PC-9 (cell line): ENCODE results near the gene AGRN. TPM values are rescaled to one million over a fixed set of nuclear protein-coding genes. Genes with fewer than 3 reads are reported as not detected.

Experiments used
- BruUV-seq: library from RNA; stranded (reverse); fragments of 400-500 nt; replicated peaks from 2 replicates; lab custom pipeline; 2021; lab: Mats Ljungman, UMichigan
- CTCF ChIA-PET: fragments of 300-600 bp; sonication (Branson Sonifier 250); formaldehyde crosslinking; loops from one replicate; lab custom pipeline; 2022; ENCODE audit warnings: antibody characterized with exemption; lab: Charles Lee
- POLR2A ChIA-PET: fragments of 300-600 bp; sonication (Branson Sonifier 250); formaldehyde crosslinking; loops from one replicate; lab custom pipeline; 2022; ENCODE audit warnings: antibody characterized with exemption; ENCODE audit not compliant: unreplicated experiment; lab: Charles Lee
- DNase-seq, 2 experiments: peaks; one replicate each; pipeline versions ENCODE4 v3.0.0 to v3.0.0-alpha.2; 2015 to 2022; ENCODE audit warnings: mixed read lengths in 1 of 2
- H2AFZ ChIP-seq: fragments of 200-600 bp; sonication (generic); 2 replicates; pipeline ENCODE4 v1.8.1; 2017; ENCODE audit warnings: antibody characterized with exemption
- H3F3A ChIP-seq: fragments of 200-600 bp; sonication (generic); 2 replicates; pipeline ENCODE4 v1.8.1; 2017; ENCODE audit warnings: antibody characterized with exemption, mild to moderate bottlenecking, low read depth; ENCODE audit not compliant: insufficient read depth
- H3K27ac ChIP-seq: fragments of 200-600 bp; sonication (generic); 2 replicates; pipeline ENCODE4 v1.6.1; 2016; ENCODE audit warnings: mixed run types
- H3K27me3 ChIP-seq: fragments of 200-600 bp; sonication (generic); 2 replicates; pipeline ENCODE4 v1.6.1; 2016; ENCODE audit warnings: low read depth, mixed run types; ENCODE audit not compliant: insufficient read depth
- H3K36me3 ChIP-seq: fragments of 200-600 bp; sonication (generic); 2 replicates; pipeline ENCODE4 v1.6.1; 2016; ENCODE audit warnings: low read depth, mixed run types
- H3K4me1 ChIP-seq: fragments of 200-600 bp; sonication (generic); replicated peaks from 2 replicates; pipeline ENCODE4 v1.6.1; 2016; ENCODE audit warnings: mixed run types; ENCODE audit not compliant: insufficient read depth
- H3K4me2 ChIP-seq: fragments of 200-600 bp; sonication (generic); 2 replicates; pipeline ENCODE4 v1.6.1; 2017; ENCODE audit warnings: mixed run types
- H3K4me3 ChIP-seq: fragments of 200-600 bp; sonication (generic); 2 replicates; pipeline ENCODE4 v1.6.1; 2016; ENCODE audit warnings: mixed run types
- H3K79me2 ChIP-seq: fragments of 200-600 bp; sonication (generic); 2 replicates; pipeline ENCODE4 v1.6.1; 2017; ENCODE audit warnings: low read depth, mixed run types
- H3K9me2 ChIP-seq: fragments of 200-600 bp; sonication (generic); 2 replicates; pipeline ENCODE4 v1.8.1; 2017; ENCODE audit warnings: mild to moderate bottlenecking; ENCODE audit not compliant: insufficient read depth
- H3K9me3 ChIP-seq: fragments of 200-600 bp; sonication (generic); 2 replicates; pipeline ENCODE4 v1.8.1; 2016; ENCODE audit warnings: low read depth; ENCODE audit not compliant: insufficient read depth
- H4K20me1 ChIP-seq: fragments of 200-600 bp; sonication (generic); 2 replicates; pipeline ENCODE4 v1.8.1; 2017; ENCODE audit not compliant: insufficient read depth
- CTCF ChIP-seq: fragments of 200-600 bp; sonication (generic); conservative IDR thresholded peaks from 2 replicates; pipeline ENCODE4 v1.6.1; 2017; ENCODE audit warnings: mixed run types, antibody characterized with exemption, mild to moderate bottlenecking, moderate library complexity
- EZH2 ChIP-seq: fragments of 200-600 bp; sonication (generic); IDR thresholded peaks from 2 replicates; pipeline ENCODE4 v1.8.0; 2017; ENCODE audit warnings: antibody characterized with exemption, low read depth
- intact Hi-C: fragments of 100-400 bp; cut with micrococcal nuclease; formaldehyde crosslinking; loops from one replicate; pipeline ENCODE4 v1.10.0; 2022; ENCODE audit not compliant: unreplicated experiment
- total RNA-seq: library from RNA; stranded (reverse); gene quantifications from 2 replicates; pipeline ENCODE4 v1.2.3, GENCODE V29; 2021

Gene AGRN
- total RNA-seq, 1 experiment from 2014 or later = 278 TPM

GRCh38 chr1:1044455-1045078, 24.6 kb downstream of the AGRN start:
- BruUV-seq = no TSS peak
- no peaks in the 10 kb centered on the region for H3K27me3 ChIP-seq
- peaks cover 30% of the 10 kb centered on the region for H4K20me1 ChIP-seq
- H3K4me2 ChIP-seq = no peak overlapping the region
- H2AFZ ChIP-seq = no peak overlapping the region
- TF ChIP-seq CTCF (no peak), EZH2 (no peak)
- no peaks in the 10 kb centered on the region for H3K79me2 ChIP-seq
- H3K9me2 ChIP-seq = no peaks in the 10 kb centered on the region
- intact Hi-C loops = no loop called here
- H3K36me3 ChIP-seq = no peaks in the 10 kb centered on the region
- ChIA-PET CTCF (no interaction called here), POLR2A (no interaction called here)
- H3K4me1 ChIP-seq = no peaks in the 10 kb centered on the region
- H3K4me3 ChIP-seq = no peak overlapping the region
- no peak overlapping the region for H3K27ac ChIP-seq
- no peaks in the 10 kb centered on the region for H3K9me3 ChIP-seq
- no peaks in the 10 kb centered on the region for H3F3A ChIP-seq
- DNase-seq = no peak

- Histone ChIP-seq H3K27me3 (no peaks in the 10 kb centered on the region), H3K79me2 (no peaks in the 10 kb centered on the region), H3K9me3 (no peaks in the 10 kb centered on the region), H3K36me3 (no peaks in the 10 kb centered on the region), H4K20me1 (peaks cover 24% of the 10 kb centered on the region), H3K4me3 (no peak overlapping the region), H3K27ac (no peak overlapping the region), H3K9me2 (no peaks in the 10 kb centered on the region), H2AFZ (no peak overlapping the region), H3K4me1 (no peaks in the 10 kb centered on the region), H3F3A (no peaks in the 10 kb centered on the region), H3K4me2 (no peak overlapping the region)
- TF ChIP-seq CTCF (no peak), EZH2 (no peak)
- CTCF ChIA-PET = no interaction called here
- DNase-seq = no peak
- intact Hi-C loops = no loop called here
- POLR2A ChIA-PET = no interaction called here
- no TSS peak for BruUV-seq
Observed at GRCh38 chr1:1045129-1045528, 25.2 kb downstream of the AGRN start.

- Histone ChIP-seq H3K9me3 (no peaks in the 10 kb centered on the region), H3K4me3 (no peak overlapping the region), H3K79me2 (no peaks in the 10 kb centered on the region), H2AFZ (no peak overlapping the region), H3F3A (no peaks in the 10 kb centered on the region), H3K4me2 (no peak overlapping the region), H3K27ac (no peak overlapping the region), H3K36me3 (no peaks in the 10 kb centered on the region), H3K4me1 (no peaks in the 10 kb centered on the region), H4K20me1 (peaks cover 20% of the 10 kb centered on the region), H3K27me3 (no peaks in the 10 kb centered on the region), H3K9me2 (no peaks in the 10 kb centered on the region)
- no peak for DNase-seq
- ChIA-PET POLR2A (no interaction called here), CTCF (no interaction called here)
- intact Hi-C loops = no loop called here
- TSS peak; percentile 27 for BruUV-seq
- TF ChIP-seq EZH2 (no peak), CTCF (no peak)
Observed at GRCh38 chr1:1046243-1046642, 26.3 kb downstream of the AGRN start.
